ENCODE data around the gene LAMTOR1.

GRCh38 chr11:72100462-72100861, 2.6 kb downstream of the LAMTOR1 start:
- TF ChIP-seq CEBPB (IDR thresholded peaks at IDR 0.05), result no peak
- TF ChIP-seq REST (IDR thresholded peaks at IDR 0.05; ENCODE audit: low read depth), result no peak
- no peak for TF ChIP-seq TEAD4 (IDR thresholded peaks at IDR 0.05)
- TF ChIP-seq FOXM1 (IDR thresholded peaks at IDR 0.05; ENCODE audit: borderline replicate concordance, low read depth), result no peak
